DOHH2 (cell line): ENCODE measurements around the gene SCN2B.

Source experiments
- H3F3A ChIP-seq: fragments of 200-600 bp; sonication (generic), shearing (Covaris generic); 2 replicates; pipeline ENCODE4 v1.6.0; 2016; ENCODE audit warnings: antibody characterized with exemption, mild to moderate bottlenecking; ENCODE audit not compliant: control insufficient read depth, insufficient read depth
- H3K27ac ChIP-seq: fragments of 200-600 bp; sonication (generic); 2 replicates; pipeline ENCODE4 v1.5.1; 2014; ENCODE audit warnings: low read depth, mild to moderate bottlenecking, low read length, moderate library complexity
- H3K27me3 ChIP-seq: fragments of 200-600 bp; sonication (generic); 2 replicates; pipeline ENCODE4 v1.6.1; 2014; ENCODE audit warnings: mild to moderate bottlenecking, low read length, mixed read lengths; ENCODE audit not compliant: control insufficient read depth
- H3K36me3 ChIP-seq: fragments of 200-600 bp; sonication (generic); 2 replicates; pipeline ENCODE4 v1.6.1; 2014; ENCODE audit warnings: mild to moderate bottlenecking, low read length, moderate library complexity, mixed read lengths; ENCODE audit not compliant: control insufficient read depth
- H3K4me1 ChIP-seq: fragments of 200-600 bp; sonication (generic); 2 replicates; pipeline ENCODE4 v1.6.1; 2014; ENCODE audit warnings: mild to moderate bottlenecking, low read length, mixed read lengths; ENCODE audit not compliant: control insufficient read depth
- H3K4me2 ChIP-seq: fragments of 200-600 bp; sonication (generic); 2 replicates; pipeline ENCODE4 v1.6.0; 2014; ENCODE audit warnings: mild to moderate bottlenecking, low read length, moderate library complexity
- H3K4me3 ChIP-seq: fragments of 200-600 bp; sonication (generic); 2 replicates; pipeline ENCODE4 v1.5.1; 2014; ENCODE audit warnings: mild to moderate bottlenecking, low read length, mixed read lengths
- H3K79me2 ChIP-seq: fragments of 200-600 bp; sonication (generic); 2 replicates; pipeline ENCODE4 v1.6.1; 2014; ENCODE audit warnings: mild to moderate bottlenecking, low read length, mixed read lengths; ENCODE audit not compliant: control insufficient read depth
- H3K9me2 ChIP-seq: fragments of 200-600 bp; sonication (generic); replicated peaks from 2 replicates; pipeline ENCODE4 v1.6.1; 2014; ENCODE audit warnings: mild to moderate bottlenecking, low read length, mixed read lengths; ENCODE audit not compliant: control insufficient read depth
- H3K9me3 ChIP-seq: fragments of 200-600 bp; sonication (generic); 2 replicates; pipeline ENCODE4 v1.6.1; 2014; ENCODE audit warnings: antibody characterized with exemption, low read length, mixed read lengths; ENCODE audit not compliant: control insufficient read depth, insufficient read depth
- H4K20me1 ChIP-seq: fragments of 200-600 bp; sonication (generic); 2 replicates; pipeline ENCODE4 v1.6.0; 2014; ENCODE audit warnings: low read depth, mild to moderate bottlenecking, antibody characterized with exemption, low read length, moderate library complexity; ENCODE audit not compliant: control insufficient read depth, insufficient read depth
- EZH2phosphoT487 ChIP-seq: fragments of 200-600 bp; sonication (generic); IDR thresholded peaks from 2 replicates; pipeline ENCODE4 v1.6.1; 2017; ENCODE audit warnings: borderline replicate concordance, mild to moderate bottlenecking, antibody characterized with exemption, low read length, moderate library complexity, mixed read lengths
- TF ChIP-seq, protein P1 (sequence below): fragments of 200-600 bp; sonication (generic); IDR thresholded peaks from one replicate; pipeline ENCODE4 v1.5.1; 2014; ENCODE audit warnings: antibody characterized with exemption, mild to moderate bottlenecking, low read depth, low read length; ENCODE audit not compliant: poor library complexity, severe bottlenecking

Gene SCN2B

DNA sequence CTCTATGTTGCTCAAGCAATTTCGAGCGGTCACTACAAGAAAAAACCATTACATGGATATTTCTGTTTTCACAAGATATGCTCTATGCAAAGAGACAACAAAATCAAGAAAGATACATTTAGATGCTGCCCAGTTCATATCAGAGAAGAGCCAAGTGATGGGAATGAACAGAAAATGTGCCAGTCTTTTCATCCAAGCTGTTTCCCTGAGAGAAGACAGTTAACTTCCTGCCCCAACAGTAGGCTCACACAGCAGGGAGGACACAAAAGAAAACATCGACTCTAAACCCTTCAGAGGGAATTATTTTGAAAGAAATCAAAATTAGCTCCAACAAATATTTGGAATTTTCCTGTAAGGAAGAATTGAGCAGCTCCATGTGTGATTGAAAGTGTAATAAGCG lies 36.8 kb upstream of the SCN2B start:
- no peaks in the 10 kb centered on the region for H3K27me3 ChIP-seq
- TF ChIP-seq, protein P1, sequence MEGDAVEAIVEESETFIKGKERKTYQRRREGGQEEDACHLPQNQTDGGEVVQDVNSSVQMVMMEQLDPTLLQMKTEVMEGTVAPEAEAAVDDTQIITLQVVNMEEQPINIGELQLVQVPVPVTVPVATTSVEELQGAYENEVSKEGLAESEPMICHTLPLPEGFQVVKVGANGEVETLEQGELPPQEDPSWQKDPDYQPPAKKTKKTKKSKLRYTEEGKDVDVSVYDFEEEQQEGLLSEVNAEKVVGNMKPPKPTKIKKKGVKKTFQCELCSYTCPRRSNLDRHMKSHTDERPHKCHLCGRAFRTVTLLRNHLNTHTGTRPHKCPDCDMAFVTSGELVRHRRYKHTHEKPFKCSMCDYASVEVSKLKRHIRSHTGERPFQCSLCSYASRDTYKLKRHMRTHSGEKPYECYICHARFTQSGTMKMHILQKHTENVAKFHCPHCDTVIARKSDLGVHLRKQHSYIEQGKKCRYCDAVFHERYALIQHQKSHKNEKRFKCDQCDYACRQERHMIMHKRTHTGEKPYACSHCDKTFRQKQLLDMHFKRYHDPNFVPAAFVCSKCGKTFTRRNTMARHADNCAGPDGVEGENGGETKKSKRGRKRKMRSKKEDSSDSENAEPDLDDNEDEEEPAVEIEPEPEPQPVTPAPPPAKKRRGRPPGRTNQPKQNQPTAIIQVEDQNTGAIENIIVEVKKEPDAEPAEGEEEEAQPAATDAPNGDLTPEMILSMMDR, result no peak
- TF ChIP-seq EZH2phosphoT487, result no peak
- no peaks in the 10 kb centered on the region for H4K20me1 ChIP-seq
- no peaks in the 10 kb centered on the region for H3K36me3 ChIP-seq
- peaks cover 53% of the 10 kb centered on the region for H3K4me1 ChIP-seq
- peak overlapping the region; percentile 65 for H3K4me2 ChIP-seq
- H3K4me3 ChIP-seq, result peak overlapping the region; percentile 12; the same call in 1 of the 2 replicates
- H3K79me2 ChIP-seq, result no peaks in the 10 kb centered on the region
- H3K27ac ChIP-seq, result no peak overlapping the region
- H3F3A ChIP-seq, result 0 out of 2 replicates have a peak, but pooled peaks cover 2% of the 10 kb centered on the region
- H3K9me2 ChIP-seq, result no peaks in the 10 kb centered on the region
- no peaks in the 10 kb centered on the region for H3K9me3 ChIP-seq

DNA sequence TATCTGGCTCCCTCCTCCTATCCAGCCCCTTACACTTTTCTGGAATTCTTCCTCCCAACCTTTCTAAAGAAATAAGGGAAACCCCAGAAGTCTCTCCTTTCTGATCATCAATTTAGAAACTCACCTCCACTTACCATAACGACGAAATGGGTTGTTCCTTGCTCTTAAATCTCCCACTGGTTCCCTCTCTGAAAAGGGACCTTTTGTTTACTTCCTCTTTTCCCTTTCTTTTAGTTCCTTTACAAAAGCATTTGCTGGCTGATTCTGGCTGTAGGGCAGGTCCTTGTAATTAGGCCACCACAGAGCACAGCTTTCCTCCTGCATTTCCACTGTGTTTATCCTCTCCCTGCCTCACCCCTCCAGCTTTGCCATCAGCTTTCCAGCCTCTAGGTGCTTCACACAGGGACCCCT lies 36.3 kb upstream of the SCN2B start:
- Histone ChIP-seq H3K79me2 (no peaks in the 10 kb centered on the region), H3K9me2 (no peaks in the 10 kb centered on the region), H3K9me3 (no peaks in the 10 kb centered on the region), H3F3A (0 out of 2 replicates have a peak, but pooled peaks cover 2% of the 10 kb centered on the region), H3K27me3 (no peaks in the 10 kb centered on the region), H3K4me2 (peak overlapping the region; percentile 65), H3K4me1 (peaks cover 53% of the 10 kb centered on the region), H3K4me3 (peak overlapping the region; percentile 12; the same call in 1 of the 2 replicates), H3K27ac (no peak overlapping the region), H4K20me1 (no peaks in the 10 kb centered on the region), H3K36me3 (no peaks in the 10 kb centered on the region)
- TF ChIP-seq, protein P1, result no peak
- TF ChIP-seq EZH2phosphoT487, result no peak

DNA sequence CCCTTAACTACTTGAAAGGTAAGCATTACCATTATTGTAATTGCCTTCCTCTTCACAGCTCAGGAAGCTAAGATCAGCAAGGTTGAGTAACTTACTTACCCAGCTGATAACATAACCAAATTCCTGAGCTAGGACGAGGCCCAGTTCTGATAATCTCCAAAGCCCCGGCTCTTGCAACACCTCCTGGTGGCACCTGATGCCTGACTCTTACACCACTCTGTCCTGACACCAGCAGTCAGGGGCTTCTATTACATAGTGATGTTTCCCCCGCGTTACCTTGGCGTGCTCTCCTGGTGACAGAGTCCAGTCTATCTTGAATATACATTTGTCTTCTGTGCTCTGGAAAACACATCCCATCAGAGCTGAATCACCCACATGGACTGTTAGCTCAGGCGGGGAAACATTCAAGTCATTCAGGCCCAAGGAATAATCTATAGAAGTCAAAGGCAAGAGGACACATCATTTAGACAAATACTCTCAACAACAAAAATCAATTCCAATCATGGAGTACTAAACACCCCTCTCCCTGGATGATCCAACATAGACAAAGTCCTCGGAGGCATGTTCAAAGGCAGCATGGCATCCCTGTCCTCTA lies 35.8 kb upstream of the SCN2B start:
- Histone ChIP-seq H3K9me3 (no peaks in the 10 kb centered on the region), H3K79me2 (no peaks in the 10 kb centered on the region), H3K4me2 (no peak overlapping the region), H3K4me3 (no peak overlapping the region), H3K27ac (no peak overlapping the region), H3K4me1 (peaks cover 52% of the 10 kb centered on the region), H4K20me1 (no peaks in the 10 kb centered on the region), H3K9me2 (no peaks in the 10 kb centered on the region), H3F3A (0 out of 2 replicates have a peak, but pooled peaks cover 2% of the 10 kb centered on the region), H3K27me3 (no peaks in the 10 kb centered on the region), H3K36me3 (no peaks in the 10 kb centered on the region)
- no peak for TF ChIP-seq EZH2phosphoT487
- TF ChIP-seq, protein P1, result no peak
